ENCODE results near the gene CUEDC1. TPM values are rescaled to one million over a fixed set of nuclear protein-coding genes. Genes with fewer than 3 reads are reported as not detected.

Gene CUEDC1
- total RNA-seq, 4 donors from 2014 or later, result 7.9 to 63.6 (median 18.8) TPM

GRCh38 chr17:57838453-57838852 is 116.8 kb downstream of the CUEDC1 start:
- DNase-seq, result no peak
- no peak for TF ChIP-seq POLR2A (IDR thresholded peaks at IDR 0.05)
- no peak for TF ChIP-seq CTCF (IDR thresholded peaks at IDR 0.05)
- H3K27me3 ChIP-seq, result no peaks in the 10 kb centered on the region
- no peak overlapping the region for H3K27ac ChIP-seq
- intact Hi-C loops (cut with DNase I; ENCODE audit: low total_unique reads), result loop anchor here (10.0 kb wide), 1 partner anchor 594 kb away; no protein-coding TSS in a partner anchor
- H3K4me3 ChIP-seq, result no peak overlapping the region
- no peaks in the 10 kb centered on the region for H3K4me1 ChIP-seq
- H3K36me3 ChIP-seq, result no peaks in the 10 kb centered on the region
- no peaks in the 10 kb centered on the region for H3K9me3 ChIP-seq

- H3K4me3 ChIP-seq, result no peak overlapping the region
- no peaks in the 10 kb centered on the region for H3K4me1 ChIP-seq
- intact Hi-C loops (cut with DNase I; ENCODE audit: low total_unique reads), result loop anchor here (10.0 kb wide), 1 partner anchor 591 kb away; no protein-coding TSS in a partner anchor
- no peaks in the 10 kb centered on the region for H3K36me3 ChIP-seq
- H3K27me3 ChIP-seq, result no peaks in the 10 kb centered on the region
- no peaks in the 10 kb centered on the region for H3K9me3 ChIP-seq
- TF ChIP-seq POLR2A (IDR thresholded peaks at IDR 0.05) (no peak), CTCF (IDR thresholded peaks at IDR 0.05) (no peak)
- no peak overlapping the region for H3K27ac ChIP-seq
- DNase-seq, result no peak
These were observed 119.8 kb downstream of the CUEDC1 start for GRCh38 chr17:57835333-57835900.

- Histone ChIP-seq H3K27ac (no peak overlapping the region), H3K36me3 (no peaks in the 10 kb centered on the region), H3K4me3 (no peak overlapping the region), H3K27me3 (no peaks in the 10 kb centered on the region), H3K4me1 (no peaks in the 10 kb centered on the region), H3K9me3 (no peaks in the 10 kb centered on the region)
- DNase-seq, result no peak
- TF ChIP-seq CTCF (IDR thresholded peaks at IDR 0.05) (no peak), POLR2A (IDR thresholded peaks at IDR 0.05) (no peak)
- intact Hi-C loops (cut with DNase I; ENCODE audit: low total_unique reads), result loop anchor here (10.0 kb wide), 1 partner anchor 589 kb away; no protein-coding TSS in a partner anchor
These were observed 121.0 kb downstream of the CUEDC1 start for GRCh38 chr17:57834146-57834741.

GRCh38 chr17:57833179-57833939 is 121.9 kb downstream of the CUEDC1 start:
- Histone ChIP-seq H3K9me3 (no peaks in the 10 kb centered on the region), H3K27ac (peak overlapping the region; percentile 40 to 47), H3K4me3 (peak overlapping the region; percentile 22 to 42), H3K27me3 (no peaks in the 10 kb centered on the region), H3K36me3 (no peaks in the 10 kb centered on the region), H3K4me1 (no peaks in the 10 kb centered on the region)
- intact Hi-C loops (cut with DNase I; ENCODE audit: low total_unique reads), result loop anchor here (10.0 kb wide), 1 partner anchor 589 kb away; no protein-coding TSS in a partner anchor
- TF ChIP-seq CTCF (IDR thresholded peaks at IDR 0.05) (peak; percentile 76 to 89 (median 83)), POLR2A (IDR thresholded peaks at IDR 0.05) (no peak)
- DNase-seq, result peak; percentile 58 to 60
